Psoas muscle (tissue), 8 donors: ENCODE results near the gene ELK1. TPM values are rescaled to one million over a fixed set of nuclear protein-coding genes. Genes with fewer than 3 reads are reported as not detected.

Source experiments
- ATAC-seq, 4 donors: fragments of 200-7000 bp; cut with Tn5 transposase; one replicate each; pipeline ENCODE4 v1.9.1; 2020; ENCODE audit warnings: moderate library complexity in 3 of 4, mild to moderate bottlenecking in 2 of 4
- DNase-seq, 2 donors: peaks; one replicate each; pipeline ENCODE4 v3.0.0-alpha.2; 2020
- H3K27ac ChIP-seq: fragments of 200-600 bp; one replicate; pipeline ENCODE4 v1.8.0; 2022
- H3K27me3 ChIP-seq, 3 donors: fragments of 200-600 bp in 1 of 3; one replicate each; pipeline versions ENCODE4 v1.6.1 to v1.8.0; 2013 to 2022; ENCODE audit warnings: low read length in 2 of 3, mild to moderate bottlenecking in 2 of 3, moderate library complexity in 1 of 3; ENCODE audit not compliant: insufficient read depth in 3 of 3
- H3K36me3 ChIP-seq, 2 donors: fragments of 200-600 bp in 1 of 2; one replicate each; pipeline versions ENCODE4 v1.6.1 to v1.8.0; 2013 to 2022; ENCODE audit warnings: low read depth in 1 of 2, mild to moderate bottlenecking in 1 of 2, moderate library complexity in 1 of 2; ENCODE audit not compliant: insufficient read depth in 1 of 2
- H3K4me1 ChIP-seq: fragments of 200-600 bp; one replicate; pipeline ENCODE4 v1.8.0; 2022
- H3K4me3 ChIP-seq: fragments of 200-600 bp; one replicate; pipeline ENCODE4 v1.8.0; 2022; ENCODE audit warnings: mild to moderate bottlenecking
- H3K9me3 ChIP-seq: fragments of 200-600 bp; one replicate; pipeline ENCODE4 v1.8.0; 2022
- CTCF ChIP-seq: fragments of 200-600 bp; IDR thresholded peaks from one replicate; pipeline ENCODE4 v1.8.0; 2022; ENCODE audit warnings: antibody characterized with exemption
- WGBS, 3 donors: extraction: QIAGEN DNeasy Blood & Tissue Kit; methylation state at CpG; one replicate each; pipeline versions ENCODE4 v1.1.6 to v1.1.7; 2013; 5-methylcytosine and 5-hydroxymethylcytosine counted together
- intact Hi-C, 2 donors: fragments of 100-400 bp; cut with DNase I; formaldehyde crosslinking; loops; one replicate each; pipeline versions ENCODE4 v1.11.0 to v1.14.2; 2022
- polyA plus RNA-seq, 3 donors: library from polyadenylated mRNA; stranded (reverse); fragments of 200-250 nt; gene quantifications; one replicate each; pipeline ENCODE4 v1.2.3, GENCODE V29; 2013
- total RNA-seq, 4 donors: library from RNA; stranded (reverse); fragmentation: NEBNext Ultra II Directional in 2 of 4; extraction: Animal tissue kit (Norgen Biotek cat#: 25700) in 2 of 4; gene quantifications; one replicate each; pipeline versions ENCODE4 v1.2.1 to v1.2.4, GENCODE V29; 2021 to 2023
- donor health status: healthy with polysubstance abuse.
- donor health status: DM: no; HTN: no; CAD: no; lungs with moderate emphysema.
- donor health status: Bipolar disorder and iron deficiency.
- donor health status: healthy.
- donor health status: DM: yes; HTN: yes; CAD: no.
- donor health status: DM: no; HTN: no; CAD: no.
- donor health status: DM: no; HTN: no; CAD: no.
- donor health status: DM: yes; HTN: yes; CAD: no.

ELK1 gene
- total and polyA plus RNA-seq, 7 donors = 18.7 to 55.7 (median 33.3) TPM

- Histone ChIP-seq H3K36me3 (no peaks in the 10 kb centered on the region), H3K27ac (no peak overlapping the region), H3K9me3 (no peaks in the 10 kb centered on the region), H3K27me3 (peaks cover 0 to 21% (median 0%) of the 10 kb centered on the region in 3 donors), H3K4me1 (no peaks in the 10 kb centered on the region), H3K4me3 (no peak overlapping the region)
- intact Hi-C loops = no loop called here
- DNase-seq (no peak), ATAC-seq (no peak)
- TF ChIP-seq CTCF = no peak
Observed at GRCh38 chrX:47612418-47612817, 37.9 kb downstream of the ELK1 start.

DNA sequence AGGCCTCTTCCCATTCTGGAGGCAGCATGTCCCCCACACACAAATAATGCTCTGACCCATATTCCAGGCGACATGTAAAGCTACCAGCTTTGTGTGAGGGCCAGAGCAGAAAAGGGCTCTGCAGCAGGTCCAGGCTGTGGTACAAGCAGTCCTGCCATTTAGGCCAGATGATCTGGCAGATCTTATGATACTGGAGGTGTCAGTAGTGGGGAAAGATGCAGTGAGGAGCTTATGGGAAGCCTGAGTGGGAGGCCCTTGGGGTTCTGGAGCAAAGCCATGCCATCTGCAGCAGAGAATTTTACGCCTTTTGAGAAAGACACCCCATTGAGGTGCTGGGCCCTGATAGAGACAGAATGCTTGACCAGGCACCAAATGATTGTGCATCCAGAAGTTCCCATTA is 38.4 kb downstream of the ELK1 start:
- Histone ChIP-seq H3K27me3 (peaks cover 0 to 16% (median 0%) of the 10 kb centered on the region in 3 donors), H3K9me3 (no peaks in the 10 kb centered on the region), H3K27ac (no peak overlapping the region), H3K36me3 (no peaks in the 10 kb centered on the region), H3K4me3 (no peak overlapping the region), H3K4me1 (no peaks in the 10 kb centered on the region)
- DNase-seq (no peak), ATAC-seq (no peak)
- intact Hi-C loops = no loop called here
- TF ChIP-seq CTCF = no peak
- WGBS, 3 donors = 59 to 73% (median 69%) methylated on average over 2 of the region's 2 CpGs

- no peak overlapping the region for H3K27ac ChIP-seq
- ATAC-seq = no peak
- H3K27me3 ChIP-seq = peaks cover 0 to 12% (median 0%) of the 10 kb centered on the region in 3 donors
- DNase-seq = no peak
- 56 to 92% (median 87%) methylated on average over 2 of the region's 2 CpGs for WGBS, 3 donors
- intact Hi-C loops = no loop called here
- H3K36me3 ChIP-seq = no peaks in the 10 kb centered on the region
- H3K4me1 ChIP-seq = no peaks in the 10 kb centered on the region
- H3K4me3 ChIP-seq = no peak overlapping the region
- TF ChIP-seq CTCF = no peak
- H3K9me3 ChIP-seq = no peaks in the 10 kb centered on the region
Observed at GRCh38 chrX:47611489-47611888, 38.9 kb downstream of the ELK1 start.

DNA sequence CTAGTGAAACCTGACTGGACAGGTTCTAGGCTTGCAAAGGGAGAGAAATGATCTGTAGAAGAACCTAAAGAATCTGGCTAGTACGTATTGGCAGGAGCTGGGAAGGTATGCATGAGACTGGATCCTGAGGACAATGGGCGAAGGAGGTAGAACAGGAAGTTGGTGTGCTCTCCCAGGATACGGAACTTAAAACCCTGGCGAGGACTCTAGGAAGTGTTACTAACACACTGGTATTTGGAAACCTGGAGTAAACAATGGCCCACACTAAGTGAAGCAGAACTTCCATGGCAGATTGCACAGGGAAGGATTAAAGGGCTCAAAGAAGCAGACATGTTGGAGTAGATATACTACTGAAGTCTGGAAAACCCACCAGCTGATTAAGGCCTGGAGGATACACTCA is 39.9 kb downstream of the ELK1 start:
- intact Hi-C loops = no loop called here
- Histone ChIP-seq H3K4me3 (no peak overlapping the region), H3K27me3 (peaks cover 0 to 2% (median 0%) of the 10 kb centered on the region in 3 donors), H3K9me3 (no peaks in the 10 kb centered on the region), H3K4me1 (no peaks in the 10 kb centered on the region), H3K36me3 (no peaks in the 10 kb centered on the region), H3K27ac (no peak overlapping the region)
- 70 to 92% (median 71%) methylated on average over 4 of the region's 4 CpGs for WGBS, 3 donors
- no peak for DNase-seq
- ATAC-seq = no peak
- no peak for TF ChIP-seq CTCF

DNA sequence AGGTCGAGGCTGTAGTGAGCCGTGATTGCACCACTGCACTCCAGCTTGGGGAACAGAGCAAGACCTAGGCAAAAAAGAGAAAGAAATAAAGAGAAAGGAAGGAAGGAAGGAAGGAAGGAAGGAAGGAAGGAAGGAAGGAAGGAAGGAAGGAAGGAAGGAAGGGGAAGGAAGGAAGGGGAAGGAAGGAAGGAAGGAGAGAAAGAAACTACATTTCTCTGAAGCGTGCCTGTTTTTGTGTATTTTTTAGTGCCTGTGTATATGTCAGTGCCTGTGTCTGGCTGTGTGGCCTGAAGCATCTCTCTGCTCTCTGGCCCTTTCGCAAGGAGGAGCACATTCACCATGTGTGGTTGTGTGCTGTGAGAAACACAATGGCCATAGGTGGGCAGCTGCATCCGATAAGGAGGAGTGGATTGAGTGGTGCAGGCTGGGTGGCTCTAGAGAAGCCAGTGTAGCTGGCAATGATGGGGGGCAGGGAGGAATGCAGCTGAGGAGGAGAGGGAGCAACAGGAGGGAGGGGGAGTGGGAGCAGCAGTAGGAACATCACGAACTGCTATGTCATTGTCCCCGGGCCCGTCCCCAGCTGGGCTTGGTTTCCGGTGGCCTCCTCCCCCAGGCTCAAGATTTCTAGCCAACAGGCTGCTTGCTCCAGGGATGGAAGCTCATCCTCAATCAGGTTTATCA is 42.1 kb downstream of the ELK1 start:
- Histone ChIP-seq H3K27me3 (no peaks in the 10 kb centered on the region), H3K36me3 (no peaks in the 10 kb centered on the region), H3K9me3 (no peaks in the 10 kb centered on the region), H3K27ac (no peak overlapping the region), H3K4me1 (no peaks in the 10 kb centered on the region), H3K4me3 (no peak overlapping the region)
- TF ChIP-seq CTCF = no peak
- intact Hi-C loops = no loop called here
- WGBS, 3 donors = 37 to 46% (median 44%) methylated on average over 9 of the region's 9 CpGs
- ATAC-seq (no peak), DNase-seq (no peak)
